VCaP (cell line): Measurements from ENCODE around the gene MMP1.

Experiments
- H3K27ac ChIP-seq: fragments of 450-650 bp; 2 replicates; pipeline ENCODE4 v1.5.1; 2017
- CTCF ChIP-seq: fragments of 450-650 bp; conservative IDR thresholded peaks from 2 replicates; pipeline ENCODE4 v1.5.1; 2017; ENCODE audit warnings: mild to moderate bottlenecking, moderate library complexity

Gene MMP1

DNA sequence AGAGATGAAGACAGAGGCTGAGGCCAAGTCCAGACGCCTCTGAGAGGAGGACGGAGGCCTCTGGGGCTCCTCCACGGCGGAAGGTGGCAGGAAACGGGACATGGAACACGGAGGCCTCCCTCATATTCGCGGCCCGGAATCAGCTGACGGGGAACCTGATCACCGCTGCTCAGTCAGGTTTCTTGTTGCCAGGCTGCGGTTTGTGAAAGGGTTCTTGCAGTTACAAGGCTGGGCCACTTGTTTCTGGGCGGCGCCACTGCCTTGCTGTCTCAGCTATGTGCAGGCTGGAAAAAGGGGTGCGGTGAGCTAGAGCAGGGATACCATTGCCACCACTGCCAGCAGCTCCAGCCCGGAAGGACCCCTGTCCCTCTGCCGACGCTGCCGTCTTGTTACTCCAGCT lies 10.0 kb upstream of the MMP1 start:
- no peak overlapping the region for H3K27ac ChIP-seq
- no peak; the same call in 1 of the 2 replicates for TF ChIP-seq CTCF

DNA sequence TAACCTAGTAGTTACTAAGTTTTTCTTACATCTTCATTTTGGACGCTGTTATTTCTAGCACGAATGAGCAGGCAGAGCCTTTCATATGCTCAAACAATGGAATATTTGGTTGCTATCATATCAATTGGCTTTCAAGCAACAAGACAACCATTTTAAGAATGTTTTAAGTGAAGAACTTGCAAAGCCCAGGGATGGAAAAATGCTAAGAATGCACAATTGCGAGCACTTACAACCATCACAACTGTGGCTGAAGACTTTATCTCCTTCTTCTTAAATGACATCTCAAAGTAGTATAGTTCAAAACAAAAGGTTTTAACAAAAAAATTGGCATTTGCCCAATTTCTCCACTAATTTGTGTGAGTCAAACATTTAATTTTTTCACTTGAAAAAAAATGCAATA lies 8.3 kb upstream of the MMP1 start:
- H3K27ac ChIP-seq: no peak overlapping the region

DNA sequence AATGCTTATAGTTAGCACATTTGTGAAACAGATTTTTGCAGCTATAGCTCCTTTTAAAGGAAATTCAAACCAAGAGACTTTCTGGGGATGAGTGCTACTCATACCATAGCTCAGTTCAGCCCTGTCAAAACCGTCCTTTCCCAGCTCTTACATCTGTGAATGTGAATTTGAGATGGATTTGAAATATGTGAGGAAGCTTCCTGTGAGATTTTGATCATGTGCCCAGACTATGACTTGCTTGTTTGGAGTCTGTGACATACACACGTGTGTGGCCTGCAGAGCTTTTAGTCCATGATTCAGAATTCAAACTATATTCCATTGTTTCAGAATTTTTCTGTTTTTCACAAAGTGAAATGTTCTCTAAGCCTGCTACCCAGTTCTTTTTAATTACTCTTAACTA lies 4.4 kb upstream of the MMP1 start:
- TF ChIP-seq CTCF: no peak
- no peak overlapping the region for H3K27ac ChIP-seq

More for the DNA sequence above, 8.3 kb upstream of the MMP1 start:
- no peak for TF ChIP-seq CTCF

DNA sequence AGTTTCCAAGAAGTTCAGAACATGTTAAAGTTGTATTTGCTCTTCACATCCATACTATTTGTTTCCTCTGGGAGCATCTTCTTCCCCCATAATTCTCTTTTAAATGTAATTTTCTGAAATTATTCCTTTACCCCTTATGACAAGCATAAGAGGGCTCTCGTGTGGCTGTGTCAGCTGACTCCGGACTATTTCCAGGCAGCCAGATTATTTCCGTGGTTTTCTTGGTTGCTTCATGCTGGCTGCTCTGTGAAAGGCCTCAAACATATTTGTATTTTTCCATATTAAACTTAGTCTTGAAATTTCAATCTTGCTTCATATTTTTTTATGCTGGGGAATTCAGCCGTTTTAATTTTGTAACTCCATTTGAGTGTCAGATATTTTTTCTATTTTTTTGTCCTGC lies 2.8 kb upstream of the MMP1 start:
- TF ChIP-seq CTCF: no peak
- H3K27ac ChIP-seq: no peak overlapping the region

GRCh38 chr11:102799681-102800340 lies 1.9 kb upstream of the MMP1 start:
- no peak overlapping the region for H3K27ac ChIP-seq
- TF ChIP-seq CTCF: no peak

GRCh38 chr11:102794382-102794781 lies 3.6 kb downstream of the MMP1 start:
- peak; percentile 37 for TF ChIP-seq CTCF
- peak overlapping the region; percentile 63 for H3K27ac ChIP-seq

DNA sequence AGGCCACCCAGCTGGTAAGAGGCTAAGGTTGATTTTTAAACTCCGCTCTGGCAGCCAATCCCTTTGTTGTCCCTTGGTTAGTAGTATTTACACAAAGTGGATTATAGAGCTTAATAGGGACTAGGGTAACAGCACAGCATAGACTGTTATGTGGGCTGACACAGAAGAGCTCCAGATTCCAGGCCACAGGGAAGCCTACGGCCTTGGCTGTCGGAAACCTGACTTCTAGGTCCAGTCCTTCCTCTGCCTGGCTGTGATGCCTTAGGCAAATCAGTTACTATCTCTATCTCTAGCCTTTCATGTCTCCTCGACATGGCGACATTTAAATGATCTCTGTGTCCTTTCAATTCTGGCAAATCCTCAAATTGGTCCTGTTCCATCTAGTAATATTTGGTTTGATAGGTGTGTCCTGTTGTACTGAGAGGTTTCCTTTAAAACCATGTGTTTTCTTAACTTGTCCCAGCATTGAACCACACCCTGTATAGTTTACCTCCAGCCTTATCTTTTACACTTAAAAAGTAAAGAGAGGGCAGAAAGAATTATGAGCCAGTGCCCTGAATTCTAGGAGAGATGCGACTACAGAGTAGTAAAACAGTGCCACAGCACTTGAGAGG lies 4.2 kb downstream of the MMP1 start:
- peak overlapping the region; percentile 63 for H3K27ac ChIP-seq

More for the DNA sequence above, 4.2 kb downstream of the MMP1 start:
- no peak for TF ChIP-seq CTCF
